Smooth muscle cell (in vitro differentiated cells): Measurements from ENCODE around the gene EFHC1. TPM values are rescaled to one million over a fixed set of nuclear protein-coding genes. Genes with fewer than 3 reads are reported as not detected.

Experiments used
- DNase-seq: peaks from one replicate; lab custom pipeline; 2025; ENCODE audit not compliant: unreplicated experiment; lab: John Stamatoyannopoulos, UW
- H2AFZ ChIP-seq: fragments of 200-600 bp; sonication (generic); 2 replicates; pipeline ENCODE4 v1.6.0; 2016; ENCODE audit warnings: antibody characterized with exemption, low read depth, mild to moderate bottlenecking
- H3F3A ChIP-seq: fragments of 200-600 bp; sonication (generic); 2 replicates; pipeline ENCODE4 v1.6.0; 2017; ENCODE audit warnings: antibody characterized with exemption, low read depth
- H3K27ac ChIP-seq: fragments of 200-600 bp; sonication (generic); 2 replicates; pipeline ENCODE4 v1.5.1; 2016; ENCODE audit warnings: low read depth, mild to moderate bottlenecking
- H3K27me3 ChIP-seq: fragments of 200-600 bp; sonication (generic); 2 replicates; pipeline ENCODE4 v1.6.1; 2016; ENCODE audit warnings: low read depth, mild to moderate bottlenecking
- H3K36me3 ChIP-seq: fragments of 200-600 bp; sonication (generic); 2 replicates; pipeline ENCODE4 v1.5.1; 2016; ENCODE audit warnings: low read depth
- H3K4me1 ChIP-seq: fragments of 200-600 bp; sonication (generic); 2 replicates; pipeline ENCODE4 v1.5.1; 2016; ENCODE audit warnings: low read depth
- H3K4me2 ChIP-seq: fragments of 200-600 bp; sonication (generic); 2 replicates; pipeline ENCODE4 v1.6.0; 2016; ENCODE audit warnings: mild to moderate bottlenecking
- H3K4me3 ChIP-seq: fragments of 200-600 bp; sonication (generic); 2 replicates; pipeline ENCODE4 v1.5.1; 2016; ENCODE audit warnings: mild to moderate bottlenecking
- H3K79me2 ChIP-seq: fragments of 200-600 bp; sonication (generic); 2 replicates; pipeline ENCODE4 v1.6.0; 2016; ENCODE audit warnings: low read depth, mild to moderate bottlenecking
- H3K9ac ChIP-seq: fragments of 200-600 bp; sonication (generic); 2 replicates; pipeline ENCODE4 v1.6.0; 2016; ENCODE audit warnings: low read depth
- H3K9me3 ChIP-seq: fragments of 200-600 bp; sonication (generic); replicated peaks from 2 replicates; pipeline ENCODE4 v1.5.1; 2016; ENCODE audit warnings: low read depth
- H4K20me1 ChIP-seq: fragments of 200-600 bp; sonication (generic); 2 replicates; pipeline ENCODE4 v1.6.0; 2016; ENCODE audit warnings: low read depth
- WGBS: methylation state at CpG from one replicate; pipeline ENCODE4 v1.1.7; 2016; ENCODE audit warnings: low lambda C conversion rate; 5-methylcytosine and 5-hydroxymethylcytosine counted together
- polyA plus RNA-seq: library from polyadenylated mRNA; unstranded; fragments of >200 nt; fragmentation: Nextera tagmentation; extraction: Ambion mirVana; gene quantifications from 2 replicates; pipeline ENCODE4 v1.2.1, GENCODE V29; 2016
- total RNA-seq: library from RNA; depleted of rRNA; stranded (reverse); fragments of >200 nt; gene quantifications from 2 replicates; pipeline ENCODE4 v1.2.3, GENCODE V29; 2014
- TF ChIP-seq, protein P1 (sequence below): fragments of 200-600 bp; sonication (generic); IDR thresholded peaks from 2 replicates; pipeline ENCODE4 v1.5.1; 2017; ENCODE audit warnings: borderline replicate concordance, mild to moderate bottlenecking, antibody characterized with exemption; ENCODE audit not compliant: insufficient read depth, poor library complexity, severe bottlenecking

Gene EFHC1
- total and polyA plus RNA-seq, 2 experiments from 2014 or later = 11.0 to 25.9 TPM

- no peaks in the 10 kb centered on the region for H4K20me1 ChIP-seq
- no peak overlapping the region for H3K4me2 ChIP-seq
- no peaks in the 10 kb centered on the region for H3K79me2 ChIP-seq
- no peaks in the 10 kb centered on the region for H3K27me3 ChIP-seq
- WGBS = 94% methylated on average over 4 of the region's 4 CpGs
- no peaks in the 10 kb centered on the region for H3K36me3 ChIP-seq
- TF ChIP-seq, protein P1, sequence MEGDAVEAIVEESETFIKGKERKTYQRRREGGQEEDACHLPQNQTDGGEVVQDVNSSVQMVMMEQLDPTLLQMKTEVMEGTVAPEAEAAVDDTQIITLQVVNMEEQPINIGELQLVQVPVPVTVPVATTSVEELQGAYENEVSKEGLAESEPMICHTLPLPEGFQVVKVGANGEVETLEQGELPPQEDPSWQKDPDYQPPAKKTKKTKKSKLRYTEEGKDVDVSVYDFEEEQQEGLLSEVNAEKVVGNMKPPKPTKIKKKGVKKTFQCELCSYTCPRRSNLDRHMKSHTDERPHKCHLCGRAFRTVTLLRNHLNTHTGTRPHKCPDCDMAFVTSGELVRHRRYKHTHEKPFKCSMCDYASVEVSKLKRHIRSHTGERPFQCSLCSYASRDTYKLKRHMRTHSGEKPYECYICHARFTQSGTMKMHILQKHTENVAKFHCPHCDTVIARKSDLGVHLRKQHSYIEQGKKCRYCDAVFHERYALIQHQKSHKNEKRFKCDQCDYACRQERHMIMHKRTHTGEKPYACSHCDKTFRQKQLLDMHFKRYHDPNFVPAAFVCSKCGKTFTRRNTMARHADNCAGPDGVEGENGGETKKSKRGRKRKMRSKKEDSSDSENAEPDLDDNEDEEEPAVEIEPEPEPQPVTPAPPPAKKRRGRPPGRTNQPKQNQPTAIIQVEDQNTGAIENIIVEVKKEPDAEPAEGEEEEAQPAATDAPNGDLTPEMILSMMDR = no peak
- H3K27ac ChIP-seq = no peak overlapping the region
- DNase-seq = no peak
- no peaks in the 10 kb centered on the region for H3K9me3 ChIP-seq
- H3K9ac ChIP-seq = no peak overlapping the region
- H3K4me3 ChIP-seq = no peak overlapping the region
- H2AFZ ChIP-seq = no peak overlapping the region
- no peaks in the 10 kb centered on the region for H3K4me1 ChIP-seq
- H3F3A ChIP-seq = no peaks in the 10 kb centered on the region
Measured at GRCh38 chr6:52474173-52474572, 54.0 kb downstream of the EFHC1 start.

DNA sequence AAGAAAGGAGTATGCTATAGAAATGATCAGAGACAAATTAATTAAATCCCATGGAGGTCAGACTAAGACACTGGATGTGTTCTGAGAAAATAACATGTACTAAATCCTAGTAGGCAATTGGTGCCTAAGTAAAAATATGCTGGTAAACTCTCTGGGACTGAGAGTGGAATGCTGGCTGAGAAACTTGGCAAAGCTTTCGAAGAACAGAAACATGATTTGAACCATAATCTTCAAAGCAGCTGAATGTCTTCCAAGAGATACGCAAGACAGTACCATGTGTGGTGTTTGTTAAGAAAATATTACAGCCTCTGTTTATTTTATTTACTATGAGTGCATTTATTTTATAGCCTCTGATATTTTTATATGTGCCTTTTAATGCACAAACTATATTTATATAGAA lies 55.2 kb downstream of the EFHC1 start:
- Histone ChIP-seq H4K20me1 (no peaks in the 10 kb centered on the region), H3K79me2 (no peaks in the 10 kb centered on the region)

GRCh38 chr6:52482903-52483670 lies 62.9 kb downstream of the EFHC1 start:
- no peaks in the 10 kb centered on the region for H3K27me3 ChIP-seq
- H3K79me2 ChIP-seq = no peaks in the 10 kb centered on the region
- no peaks in the 10 kb centered on the region for H3K9me3 ChIP-seq
- H3K9ac ChIP-seq = no peak overlapping the region
- no peak overlapping the region for H3K4me3 ChIP-seq
- WGBS = 75% methylated on average over 7 of the region's 7 CpGs
- H4K20me1 ChIP-seq = no peaks in the 10 kb centered on the region
- no peak for DNase-seq
- no peaks in the 10 kb centered on the region for H3K36me3 ChIP-seq
- H3K4me1 ChIP-seq = peaks cover 6% of the 10 kb centered on the region
- TF ChIP-seq, protein P1 = no peak
- H2AFZ ChIP-seq = no peak overlapping the region
- H3F3A ChIP-seq = no peaks in the 10 kb centered on the region
- peak overlapping the region; percentile 36 for H3K27ac ChIP-seq
- H3K4me2 ChIP-seq = no peak overlapping the region

More for the DNA sequence above, 55.2 kb downstream of the EFHC1 start:
- H3K9ac ChIP-seq = no peak overlapping the region
- no peaks in the 10 kb centered on the region for H3K36me3 ChIP-seq
- no peaks in the 10 kb centered on the region for H3K27me3 ChIP-seq
- no peak for DNase-seq
- H3K4me3 ChIP-seq = no peak overlapping the region
- no peak overlapping the region for H2AFZ ChIP-seq
- H3K27ac ChIP-seq = no peak overlapping the region
- TF ChIP-seq, protein P1 = no peak
- H3K9me3 ChIP-seq = no peaks in the 10 kb centered on the region
- no peak overlapping the region for H3K4me2 ChIP-seq
- H3K4me1 ChIP-seq = no peaks in the 10 kb centered on the region
- 80% methylated on average over 2 of the region's 2 CpGs for WGBS
- H3F3A ChIP-seq = no peaks in the 10 kb centered on the region

- Histone ChIP-seq H3K9ac (no peak overlapping the region), H3K4me3 (no peak overlapping the region), H3K4me2 (no peak overlapping the region), H3K36me3 (no peaks in the 10 kb centered on the region), H2AFZ (no peak overlapping the region), H3K4me1 (peaks cover 6% of the 10 kb centered on the region), H4K20me1 (no peaks in the 10 kb centered on the region), H3K9me3 (no peaks in the 10 kb centered on the region), H3F3A (no peaks in the 10 kb centered on the region), H3K27ac (no peak overlapping the region), H3K27me3 (no peaks in the 10 kb centered on the region), H3K79me2 (no peaks in the 10 kb centered on the region)
- 96% methylated on average over 3 of the region's 3 CpGs for WGBS
- TF ChIP-seq, protein P1 = no peak
- no peak for DNase-seq
Measured at GRCh38 chr6:52483671-52484003, 63.5 kb downstream of the EFHC1 start.
